HG03378 (cell line): ENCODE measurements around the gene EXOC7.

Experiments
- ATAC-seq: cut with Tn5 transposase; IDR thresholded peaks from one replicate; pipeline ENCODE4 v1.9.1; 2021; ENCODE audit warnings: mild to moderate bottlenecking, moderate library complexity; ENCODE audit not compliant: unreplicated experiment

Gene EXOC7

DNA sequence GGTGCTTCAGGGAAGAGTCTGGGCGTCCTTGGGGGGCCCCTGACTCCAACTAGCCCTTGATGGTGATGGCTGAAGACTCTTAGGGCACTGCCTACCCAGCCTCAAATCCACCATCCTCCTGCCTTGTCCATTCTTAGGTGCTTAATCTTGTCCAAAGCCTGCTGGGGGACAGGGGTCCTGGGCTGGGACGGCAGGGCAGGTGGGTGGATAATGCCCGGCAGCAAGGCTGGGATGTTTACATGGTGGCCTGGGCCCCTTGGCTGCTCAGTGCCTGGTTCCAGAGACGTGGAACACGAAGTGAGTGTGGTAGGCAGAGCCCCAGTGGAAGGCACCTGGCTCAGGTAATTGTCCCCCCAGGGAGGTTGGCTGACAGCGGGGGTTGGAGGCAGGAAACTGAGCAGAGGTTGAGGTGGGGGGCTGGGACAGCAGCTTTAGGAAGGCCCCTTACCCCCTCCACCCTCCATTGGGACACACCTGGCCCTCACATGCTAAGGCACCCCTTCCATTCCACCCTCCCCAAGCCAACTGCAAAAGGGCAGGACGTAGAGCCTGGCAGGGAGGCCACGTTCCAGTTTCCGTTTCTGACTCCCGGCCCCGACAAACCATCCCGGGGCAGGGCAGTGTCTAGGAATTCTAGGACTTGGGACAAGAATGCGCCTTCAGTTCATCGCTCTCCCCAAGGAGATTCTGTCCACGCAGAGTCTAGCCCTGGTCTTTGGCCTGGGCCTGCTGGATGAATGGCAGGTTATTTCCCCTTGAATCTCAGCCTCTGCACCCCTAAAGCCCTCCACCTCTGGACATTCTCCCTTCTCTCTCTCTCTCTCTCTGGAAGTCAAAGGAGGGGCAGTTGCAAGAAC is 35.5 kb upstream of the EXOC7 start:
- ATAC-seq, result no peak

DNA sequence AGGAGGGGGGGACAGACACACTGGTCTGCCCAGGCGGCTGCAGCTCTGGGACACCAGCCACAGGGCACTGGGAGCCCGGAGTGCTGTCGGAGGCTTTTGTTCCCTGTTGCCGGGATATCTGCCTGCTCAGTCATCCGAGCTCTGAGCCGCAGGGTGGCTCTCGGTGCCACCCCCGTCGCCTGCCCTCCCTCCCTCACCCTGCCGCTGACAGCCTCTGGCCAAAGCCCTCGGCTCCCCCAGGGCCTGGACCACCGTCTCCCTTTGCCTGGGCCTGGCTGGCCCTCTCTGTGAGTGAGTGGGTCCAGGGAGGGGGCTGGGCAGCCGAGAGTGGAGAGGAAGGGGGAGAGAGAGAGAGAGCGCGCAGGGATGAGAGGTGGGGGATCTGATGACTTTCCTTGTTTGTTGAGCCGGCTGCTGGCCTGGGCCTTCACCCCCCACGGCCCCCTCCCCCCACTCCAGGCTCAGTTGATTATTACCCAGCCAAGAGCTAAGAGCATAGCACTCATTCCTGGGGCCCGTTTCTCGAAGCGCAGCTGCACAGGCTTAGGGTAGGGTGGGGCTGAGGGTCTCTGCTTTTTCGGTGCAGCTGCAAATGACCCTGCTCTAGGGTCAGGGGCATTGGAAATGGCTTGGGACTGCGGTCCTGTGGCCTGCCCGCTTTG is 34.8 kb upstream of the EXOC7 start:
- ATAC-seq, result no peak

DNA sequence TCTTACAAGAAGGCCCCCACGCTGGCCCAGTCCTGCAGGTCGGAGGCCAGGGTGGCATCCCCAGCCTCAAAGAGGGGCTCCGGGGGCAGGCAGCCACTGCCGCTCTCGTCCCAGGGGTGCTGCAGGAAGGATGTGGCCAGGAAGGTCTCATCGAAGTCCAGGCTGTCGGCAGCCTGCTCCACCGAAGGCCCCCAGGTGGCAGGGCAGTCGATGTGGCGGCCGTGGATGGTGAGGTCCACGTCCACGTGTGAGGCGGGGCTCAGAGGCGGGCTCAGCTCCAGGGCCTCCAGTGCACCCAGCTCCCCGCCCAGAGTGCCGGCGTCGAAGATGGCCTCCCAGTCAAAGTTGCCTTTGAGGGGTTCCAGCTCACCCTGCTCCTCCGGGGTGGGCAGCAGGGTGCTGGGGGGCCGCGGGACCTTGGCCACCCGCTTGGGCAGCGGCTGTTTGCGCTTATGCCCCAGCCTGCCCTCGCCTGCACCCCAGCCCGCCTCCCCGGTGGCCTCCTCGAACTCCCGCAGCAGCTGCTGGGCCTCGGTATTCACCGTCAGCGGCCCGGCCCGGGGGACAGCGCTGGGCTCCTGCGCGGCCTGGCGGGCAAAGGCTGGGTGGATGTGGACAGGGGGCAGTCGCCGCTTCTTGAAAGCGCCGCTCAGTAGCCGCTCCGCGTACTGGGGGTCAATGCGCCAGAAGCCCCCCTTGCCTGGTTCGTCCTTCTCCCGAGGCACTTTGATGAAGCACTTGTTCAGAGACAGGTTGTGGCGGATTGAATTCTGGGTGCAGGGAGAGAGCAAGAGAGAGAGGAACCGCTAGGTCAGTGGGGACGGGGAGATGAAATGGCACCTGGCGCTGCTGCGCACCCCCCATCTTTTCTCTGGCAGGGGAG is 34.0 kb upstream of the EXOC7 start:
- ATAC-seq, result no peak

DNA sequence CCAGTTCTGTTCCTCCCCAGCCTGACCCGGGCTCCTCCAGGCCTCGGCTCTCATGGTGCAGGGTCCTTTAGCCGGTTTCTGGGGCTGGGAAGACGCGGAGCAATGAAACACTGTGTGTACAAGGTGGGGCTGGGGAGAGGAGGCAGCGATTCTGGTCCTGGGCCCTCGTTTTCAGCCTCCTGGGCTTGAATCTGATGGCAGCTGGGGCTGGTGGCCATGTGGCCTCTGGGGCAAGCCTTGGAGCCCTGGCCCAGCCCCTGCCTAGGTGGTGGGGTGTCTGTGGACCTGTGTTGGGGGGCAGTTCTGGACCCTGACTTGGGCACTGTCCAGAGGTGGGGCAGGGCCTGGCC is 33.4 kb upstream of the EXOC7 start:
- no peak for ATAC-seq

DNA sequence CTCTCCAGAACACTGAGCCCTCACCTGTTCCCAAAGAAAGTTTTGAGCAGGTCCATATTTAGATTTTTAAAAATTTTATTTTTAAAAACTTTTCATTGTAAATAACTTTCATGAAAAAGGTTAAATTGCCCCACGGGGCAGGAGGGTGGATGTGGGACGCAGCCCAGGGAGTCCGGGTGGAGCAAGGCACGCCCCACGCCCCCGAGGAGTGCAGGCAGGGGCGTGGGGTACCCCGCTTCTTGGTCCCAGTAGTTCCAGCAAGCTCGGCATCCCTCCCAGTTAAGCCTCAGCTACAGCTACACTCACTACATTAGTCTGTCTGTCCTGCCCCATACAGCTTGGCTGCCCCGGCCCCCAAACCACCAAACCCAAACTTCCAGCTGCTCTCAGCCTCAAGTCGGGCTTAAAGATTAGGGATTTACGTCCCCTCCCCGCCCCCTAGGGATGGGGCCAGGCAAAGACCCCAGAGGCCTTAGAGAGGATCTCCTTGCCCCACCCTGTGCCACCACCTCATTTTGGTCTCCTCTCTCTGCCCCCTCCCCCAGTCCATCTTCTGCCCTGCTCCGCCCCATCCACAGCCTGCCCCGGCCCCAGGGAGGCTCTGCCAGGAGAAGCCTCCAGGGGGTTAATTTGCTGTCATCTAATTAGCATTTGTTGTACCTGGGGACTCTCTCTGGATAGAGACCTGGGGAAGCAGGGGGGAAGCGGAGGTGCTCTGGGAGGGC is 32.9 kb upstream of the EXOC7 start:
- no peak for ATAC-seq

DNA sequence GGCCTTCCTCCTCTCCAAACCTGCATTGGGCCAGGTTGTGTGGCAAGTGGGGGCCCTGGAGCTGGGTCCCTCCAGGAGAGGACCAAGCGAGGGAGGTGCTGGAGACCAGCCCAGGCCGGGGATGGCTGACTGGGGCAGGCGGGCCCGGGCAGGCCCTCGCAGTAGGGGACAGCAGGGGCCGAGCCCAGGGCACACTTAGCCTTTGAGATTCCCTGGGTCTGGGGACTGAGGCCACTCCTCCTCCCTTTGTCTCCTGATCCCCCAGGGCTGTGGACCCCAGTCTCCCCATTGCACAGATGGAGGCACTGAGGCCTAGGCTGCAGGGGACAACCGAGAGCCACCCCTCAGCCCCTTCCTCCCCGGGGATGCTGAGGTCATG is 32.2 kb upstream of the EXOC7 start:
- ATAC-seq, result no peak

DNA sequence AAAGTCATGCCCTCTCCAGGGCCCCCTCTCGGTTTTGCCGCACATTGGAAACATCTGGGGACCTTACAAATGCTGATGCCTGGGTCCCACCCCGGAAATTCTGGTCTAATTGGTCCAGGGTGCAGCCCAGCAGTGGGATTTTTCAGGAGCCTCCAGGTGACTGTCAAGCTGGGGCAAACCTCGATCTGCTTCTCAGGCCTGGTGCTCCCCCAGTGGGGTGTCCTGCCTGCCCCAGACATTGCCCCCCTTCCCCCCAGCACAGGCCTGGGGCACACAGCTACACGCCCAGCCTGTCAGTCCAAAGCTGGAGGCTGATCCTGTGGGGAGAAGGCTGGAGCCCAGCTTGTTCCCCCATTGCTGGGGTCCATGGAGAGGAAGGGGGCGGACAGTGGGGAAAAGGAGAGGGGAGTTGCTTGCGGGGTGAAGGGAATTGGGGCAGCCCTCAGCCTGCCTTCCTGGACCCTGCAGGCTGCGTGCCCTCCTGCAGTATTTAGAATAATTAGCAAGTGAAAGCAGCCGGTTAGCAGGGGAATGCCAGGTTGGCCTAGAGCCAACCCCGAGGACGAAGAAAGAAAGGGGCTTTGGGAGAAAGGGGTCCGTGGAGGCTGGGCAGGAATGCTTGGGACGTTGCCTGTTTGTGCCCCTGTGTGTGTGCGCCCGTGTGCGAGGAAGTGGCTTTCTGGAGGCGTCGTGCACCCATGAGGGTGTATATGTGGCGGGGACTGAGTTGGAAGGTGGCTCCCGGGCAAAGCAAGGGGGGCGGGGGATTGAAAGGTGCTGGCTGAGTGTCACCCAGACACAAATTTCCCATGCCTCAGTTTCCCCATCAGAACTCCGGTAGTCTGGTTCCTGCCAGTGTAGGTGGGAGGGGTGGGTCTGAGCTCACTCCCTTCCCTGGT is 31.6 kb upstream of the EXOC7 start:
- ATAC-seq, result no peak

DNA sequence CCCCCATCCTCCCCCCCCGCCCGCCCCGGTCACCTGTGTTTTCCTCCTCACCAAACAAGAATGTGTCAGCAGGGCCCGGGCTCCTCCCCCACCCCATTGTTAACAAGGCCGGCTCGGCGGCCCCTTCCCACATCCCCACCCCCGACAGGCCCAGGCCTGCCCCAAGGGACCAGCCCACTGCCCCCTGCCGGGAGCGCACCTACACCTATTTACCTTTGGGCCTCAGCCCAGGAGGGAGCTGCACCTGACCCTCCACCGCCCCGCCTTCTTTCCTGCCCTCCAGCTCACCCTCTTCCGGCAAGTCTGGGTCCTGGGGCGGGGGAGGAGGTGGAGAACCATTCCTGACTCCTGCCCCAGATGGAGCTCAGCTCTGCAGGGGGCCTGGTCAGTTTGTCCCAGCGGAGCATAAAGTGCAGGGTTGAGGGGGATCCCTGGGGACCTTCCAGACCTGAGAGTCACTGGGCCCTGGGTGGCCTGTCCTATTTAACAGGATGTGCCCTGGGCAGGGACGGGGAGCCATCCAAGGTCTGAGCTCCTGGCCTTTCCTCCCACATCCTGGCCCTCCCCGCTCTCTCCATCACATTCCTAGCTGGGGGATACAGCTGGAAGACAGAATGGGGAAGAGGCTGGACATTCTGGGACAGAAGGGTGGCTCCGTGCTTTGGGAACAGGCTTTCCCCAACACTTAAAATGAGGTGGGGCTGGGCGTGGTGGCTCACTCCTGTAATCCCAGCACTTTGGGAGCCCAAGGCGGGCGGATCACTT is 29.2 kb upstream of the EXOC7 start:
- ATAC-seq, result no peak

DNA sequence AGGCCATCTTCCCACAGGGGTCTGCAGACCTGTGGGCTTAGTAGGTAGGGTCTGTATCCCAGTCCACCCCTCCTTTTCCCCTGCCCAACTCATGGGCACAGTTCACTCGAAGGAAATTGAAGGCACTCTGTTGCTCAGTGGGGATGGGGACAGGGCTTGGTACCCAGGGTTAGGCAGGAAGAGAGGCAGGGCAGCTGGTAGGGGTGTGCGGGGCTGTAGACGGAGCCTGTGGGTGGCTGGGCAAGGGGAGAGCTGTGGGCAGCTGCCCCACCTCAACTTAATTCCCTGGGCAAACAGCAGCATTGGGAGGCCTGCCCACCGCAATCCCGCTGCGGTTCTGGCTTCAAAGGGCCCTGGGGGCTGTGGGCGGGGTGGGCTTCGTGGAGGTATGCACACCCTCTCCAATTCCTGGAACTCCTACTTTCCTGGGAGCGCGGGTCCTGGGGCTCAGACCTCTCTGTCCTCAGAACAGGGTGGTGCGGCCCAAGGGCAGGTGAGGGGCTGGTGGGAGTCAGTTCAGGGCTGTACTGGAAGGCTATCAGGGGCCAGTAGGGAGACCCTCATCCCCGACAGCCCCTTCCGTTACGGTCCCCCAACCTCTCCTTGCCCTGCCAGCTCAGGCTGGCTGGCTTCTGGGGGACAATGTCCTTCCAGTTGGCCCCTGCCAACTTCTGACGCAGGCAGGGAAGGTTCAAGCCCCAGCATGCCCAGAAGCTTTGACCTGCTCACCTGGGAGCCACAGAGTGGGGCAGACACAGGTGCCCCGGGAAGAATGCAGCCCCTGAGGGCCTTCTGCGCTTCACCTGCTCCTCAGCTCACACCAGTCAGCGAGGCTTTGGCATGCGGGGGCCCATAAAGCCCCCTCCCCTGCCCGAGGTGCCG is 28.3 kb upstream of the EXOC7 start:
- ATAC-seq, result no peak

DNA sequence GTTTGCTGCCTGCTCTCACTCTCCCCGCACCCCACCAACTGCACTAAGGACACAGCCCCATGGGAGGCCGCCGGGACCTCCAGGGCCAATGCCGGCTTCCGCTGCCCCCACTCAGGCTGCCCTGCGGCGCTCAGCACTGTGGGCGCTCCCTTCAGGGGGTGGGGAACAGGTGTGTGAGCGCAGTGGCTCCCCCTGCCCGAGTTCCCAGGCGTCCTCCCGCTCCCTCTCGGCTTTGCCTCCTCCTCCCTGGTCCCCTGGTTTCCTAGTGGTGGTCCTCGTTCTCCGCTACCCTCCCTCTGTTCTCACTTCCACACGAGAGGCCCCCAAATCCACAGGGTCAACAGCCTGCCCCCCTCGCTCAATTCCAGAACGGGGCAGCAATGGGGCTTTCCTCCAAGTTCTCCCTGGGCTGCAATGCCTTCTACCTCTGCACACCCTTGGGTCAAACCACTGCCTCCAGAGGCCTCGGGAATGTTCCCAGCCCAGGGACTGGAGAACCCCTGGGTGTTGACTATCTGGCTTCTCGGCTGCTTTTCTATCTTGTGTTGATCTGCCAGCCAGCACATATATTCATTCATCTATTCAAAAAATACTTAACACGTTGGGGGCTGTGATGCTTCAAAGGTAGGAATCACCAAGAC is 27.6 kb upstream of the EXOC7 start:
- no peak for ATAC-seq

DNA sequence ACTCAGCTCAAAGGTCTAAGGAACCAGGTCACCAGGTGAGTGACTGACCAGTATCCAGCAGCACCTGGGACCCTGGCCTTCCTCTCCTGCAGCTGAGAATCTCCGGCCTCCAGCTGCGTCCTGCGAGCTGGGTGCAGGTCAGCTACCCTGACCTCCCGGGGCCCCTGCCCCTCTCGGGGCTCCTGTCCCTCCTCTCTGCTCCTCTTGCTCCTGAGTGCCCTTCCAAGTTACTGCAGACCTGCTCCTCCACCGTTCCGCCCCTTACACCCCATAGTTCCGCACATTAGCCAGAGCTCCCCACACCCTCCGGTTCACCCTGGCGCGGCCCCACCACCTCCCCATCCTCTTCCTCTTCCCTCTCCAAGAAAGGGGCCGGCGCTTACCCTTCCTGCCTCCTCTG is 26.9 kb upstream of the EXOC7 start:
- ATAC-seq, result no peak

DNA sequence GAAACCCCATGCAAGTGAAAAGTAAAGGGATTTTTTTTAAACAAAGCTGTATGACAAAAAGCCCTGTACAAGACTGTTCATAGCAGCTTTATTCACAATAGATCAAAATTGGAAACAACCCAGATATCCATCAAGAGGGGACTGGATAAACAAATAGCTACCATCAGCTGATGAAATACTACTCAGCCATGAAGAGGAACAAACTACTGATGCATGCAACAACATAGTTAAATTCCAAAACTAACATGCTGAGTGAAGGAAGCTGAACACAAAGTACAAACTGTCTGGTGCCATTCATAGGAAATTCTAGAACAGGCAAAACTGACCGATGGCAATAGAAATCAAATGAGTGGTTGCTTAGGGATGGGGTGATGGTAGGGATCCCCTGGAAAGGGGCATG is 22.3 kb upstream of the EXOC7 start:
- ATAC-seq, result no peak

DNA sequence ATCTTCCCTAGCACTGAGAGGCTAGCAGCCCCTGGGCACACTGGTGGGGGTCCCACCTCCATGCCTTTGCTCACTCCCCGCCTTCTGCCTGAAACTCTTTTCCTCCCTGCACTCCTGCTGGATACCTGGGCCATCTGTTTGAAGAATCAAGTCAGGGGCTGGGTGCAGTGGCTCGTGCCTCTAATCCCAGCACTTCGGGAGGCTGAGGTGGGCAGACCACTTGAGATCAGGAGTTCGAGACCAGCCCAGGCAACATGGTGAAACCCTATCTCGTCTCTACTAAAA is 21.7 kb upstream of the EXOC7 start:
- no peak for ATAC-seq

DNA sequence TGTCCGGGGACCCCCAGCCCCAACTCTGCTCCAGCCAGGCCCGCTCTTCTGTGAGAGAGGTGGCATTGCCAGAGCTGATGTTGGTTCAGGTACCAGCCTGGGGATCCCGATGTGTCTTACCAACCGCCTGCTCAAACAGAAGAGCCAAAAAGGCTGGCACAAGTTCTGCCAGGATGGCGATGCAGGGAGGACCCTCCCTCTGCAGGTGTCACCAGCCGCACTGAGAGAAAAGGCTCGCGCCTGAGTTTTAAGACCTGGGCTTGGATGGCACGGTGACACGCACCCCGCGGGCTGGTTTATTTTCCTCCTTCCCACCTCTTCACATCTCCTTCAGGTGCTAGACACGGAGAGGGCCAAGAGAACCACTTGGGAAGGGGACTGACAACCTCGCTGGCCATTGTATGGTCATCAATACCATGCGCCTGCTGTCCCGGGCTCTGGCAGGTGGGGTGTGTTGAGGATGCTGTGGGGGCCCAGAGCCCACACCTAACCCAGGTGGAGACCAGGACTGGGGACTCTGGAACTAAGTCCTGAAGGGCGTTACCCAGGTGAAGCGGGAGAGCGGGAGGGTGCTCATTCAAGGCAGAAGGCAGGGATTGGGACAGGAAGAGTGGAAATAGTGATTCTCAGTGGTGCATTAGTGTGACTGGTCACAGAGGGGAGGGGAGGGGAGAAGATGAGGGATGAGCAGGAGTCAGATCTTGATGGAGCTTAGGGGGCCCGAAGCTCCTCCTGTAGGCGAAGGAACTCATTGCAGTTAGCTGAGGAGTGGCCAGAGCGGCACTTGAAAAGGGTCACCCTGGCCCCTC is 21.2 kb upstream of the EXOC7 start:
- no peak for ATAC-seq

DNA sequence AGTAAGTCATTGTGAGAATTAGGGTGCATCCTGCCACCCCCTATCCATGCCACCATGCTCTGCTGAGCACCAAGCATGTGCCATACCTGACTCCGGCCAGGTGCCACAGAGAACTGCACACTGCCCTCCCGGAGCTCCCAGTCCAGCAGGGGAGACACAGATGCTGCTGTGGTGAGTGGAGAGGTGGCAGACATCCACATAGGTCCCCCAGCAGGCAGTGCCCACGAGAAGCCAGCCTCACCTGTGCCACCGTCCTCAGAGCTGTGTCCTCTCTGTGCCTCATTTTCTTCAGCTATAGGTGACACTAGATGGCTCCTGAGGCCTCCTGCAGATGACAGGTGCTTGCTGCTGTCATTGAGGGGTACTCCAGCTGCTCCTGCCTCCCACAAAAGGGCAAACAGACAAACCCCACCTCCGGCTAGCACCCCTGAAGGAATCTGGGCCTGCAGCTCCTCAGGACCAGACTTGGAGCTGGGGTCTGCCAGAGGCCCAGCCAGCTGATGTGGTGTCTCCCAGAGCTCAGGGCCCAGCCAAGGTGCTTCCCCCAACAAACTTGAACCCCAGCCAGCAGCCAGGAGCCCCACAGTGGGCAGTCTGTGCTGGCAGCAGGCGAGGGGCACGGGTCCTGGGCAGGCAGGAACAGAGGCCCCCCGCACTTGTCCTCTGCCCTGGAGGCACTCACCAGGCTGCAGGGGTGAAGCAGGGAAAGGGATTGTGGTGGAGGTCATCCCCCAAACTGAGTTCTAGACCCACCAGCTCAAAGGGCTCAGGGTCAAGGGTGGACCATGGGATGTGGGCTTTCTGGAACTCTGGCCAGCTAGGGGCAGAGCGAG is 20.4 kb upstream of the EXOC7 start:
- ATAC-seq, result no peak

DNA sequence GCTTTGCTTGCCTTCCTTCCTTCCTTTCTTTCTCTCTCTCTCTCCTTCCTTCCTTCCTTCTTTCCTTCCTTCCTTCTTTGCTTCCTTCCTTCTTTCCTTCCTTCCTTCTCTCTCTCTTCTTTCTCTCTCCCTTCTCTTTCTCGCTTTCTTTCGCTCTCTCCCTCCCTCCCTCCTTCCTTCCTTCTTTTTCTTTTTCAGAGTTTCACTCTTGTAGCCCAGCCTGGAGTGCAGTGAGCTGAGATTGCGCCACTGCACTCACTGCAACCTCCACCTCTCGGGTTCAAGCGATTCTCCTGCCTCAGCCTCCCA is 19.6 kb upstream of the EXOC7 start:
- no peak for ATAC-seq
